ENCODE measurements around the gene PFKM. TPM values are rescaled to one million over a fixed set of nuclear protein-coding genes. Genes with fewer than 3 reads are reported as not detected.
"Not testable (repeated sequence)": the region's sequence is repeated elsewhere in the genome, so short reads cannot be mapped to it uniquely, and the experiment has no call there.

The PFKM gene
- total RNA-seq, 3 donors from 2014 or later, result 19.0 to 40.0 (median 31.8) TPM

DNA sequence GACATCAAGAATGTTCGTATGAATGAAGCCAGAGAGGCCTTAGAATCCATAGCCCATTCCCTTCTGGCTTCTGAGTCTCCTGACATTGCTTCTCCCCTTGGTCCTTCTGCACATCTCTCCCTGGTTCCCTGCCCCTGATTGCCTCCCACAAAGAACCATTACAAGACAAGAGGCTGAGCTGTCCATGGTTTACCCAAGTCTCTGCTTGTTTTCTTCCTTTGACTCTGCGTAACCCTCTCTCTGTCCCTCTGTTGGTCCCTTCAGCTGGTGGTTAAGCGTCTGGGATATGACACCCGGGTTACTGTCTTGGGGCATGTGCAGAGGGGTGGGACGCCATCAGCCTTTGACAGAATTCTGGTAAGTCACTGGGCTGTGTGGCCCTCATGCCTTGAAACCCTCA lies 15.9 kb downstream of the PFKM start:
- no peaks in the 10 kb centered on the region for H3K27me3 ChIP-seq
- peaks cover 11% of the 10 kb centered on the region for H3K36me3 ChIP-seq
- TF ChIP-seq CTCF (IDR thresholded peaks at IDR 0.05) (no peak), POLR2A (IDR thresholded peaks at IDR 0.05) (no peak)
- intact Hi-C loops (cut with DNase I; ENCODE audit: low total_unique reads), result no loop called here
- no peak overlapping the region for H3K4me3 ChIP-seq
- no peak overlapping the region for H3K27ac ChIP-seq
- no peaks in the 10 kb centered on the region for H3K4me1 ChIP-seq
- H3K9me3 ChIP-seq, result no peaks in the 10 kb centered on the region
- no peak for DNase-seq (ENCODE audit: low spot score in 2 of 2)

- H3K27ac ChIP-seq, result no peak overlapping the region
- TF ChIP-seq POLR2A (IDR thresholded peaks at IDR 0.05) (no peak), POLR2AphosphoS5 (IDR thresholded peaks at IDR 0.05) (no peak), CTCF (IDR thresholded peaks at IDR 0.05) (no peak)
- no peak overlapping the region for H3K4me3 ChIP-seq
- H3K9me3 ChIP-seq, result no peaks in the 10 kb centered on the region
- intact Hi-C loops (cut with DNase I; ENCODE audit: low total_unique reads), result no loop called here
- H3K27me3 ChIP-seq, result no peaks in the 10 kb centered on the region
- no peaks in the 10 kb centered on the region for H3K36me3 ChIP-seq
- DNase-seq (ENCODE audit: low spot score in 2 of 2), result no peak
- H3K4me1 ChIP-seq, result no peaks in the 10 kb centered on the region
These were observed 23.9 kb downstream of the PFKM start for GRCh38 chr12:48142818-48143674.

GRCh38 chr12:48143898-48144297 lies 24.7 kb downstream of the PFKM start:
- DNase-seq (ENCODE audit: low spot score in 2 of 2), result no peak
- intact Hi-C loops (cut with DNase I; ENCODE audit: low total_unique reads), result no loop called here
- Histone ChIP-seq H3K4me1 (no peaks in the 10 kb centered on the region), H3K4me3 (no peak overlapping the region), H3K9me3 (no peaks in the 10 kb centered on the region), H3K27ac (no peak overlapping the region), H3K27me3 (no peaks in the 10 kb centered on the region), H3K36me3 (no peaks in the 10 kb centered on the region)
- TF ChIP-seq CTCF (IDR thresholded peaks at IDR 0.05) (no peak), POLR2AphosphoS5 (IDR thresholded peaks at IDR 0.05) (no peak), POLR2A (IDR thresholded peaks at IDR 0.05) (no peak)

DNA sequence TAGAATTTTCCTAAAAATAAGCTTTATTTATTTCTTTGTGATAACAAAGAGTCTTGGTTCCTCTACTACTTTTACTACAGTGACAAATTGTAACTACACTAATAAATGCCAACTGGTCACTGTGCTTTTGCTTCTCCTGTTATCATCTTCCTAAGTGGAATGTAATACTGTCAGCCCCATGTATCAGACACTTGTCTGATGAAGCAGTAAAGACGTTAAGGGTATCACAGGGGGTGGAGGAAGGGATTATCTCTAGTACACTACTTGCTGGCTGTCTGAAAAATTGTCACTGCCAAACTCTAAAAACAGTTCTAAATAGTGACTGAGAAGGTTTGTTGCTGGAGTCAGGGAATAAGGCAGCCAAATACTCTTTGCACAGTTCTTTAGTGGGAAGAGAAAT lies 26.8 kb downstream of the PFKM start:
- Histone ChIP-seq H3K36me3 (no peaks in the 10 kb centered on the region), H3K9me3 (no peaks in the 10 kb centered on the region), H3K4me1 (no peaks in the 10 kb centered on the region), H3K27me3 (no peaks in the 10 kb centered on the region), H3K27ac (no peak overlapping the region), H3K4me3 (no peak overlapping the region)
- intact Hi-C loops (cut with DNase I; ENCODE audit: low total_unique reads), result no loop called here
- TF ChIP-seq POLR2AphosphoS5 (IDR thresholded peaks at IDR 0.05), result no peak
- TF ChIP-seq POLR2A (IDR thresholded peaks at IDR 0.05), result no peak
- TF ChIP-seq CTCF (IDR thresholded peaks at IDR 0.05), result no peak
- DNase-seq (ENCODE audit: low spot score in 2 of 2), result no peak

DNA sequence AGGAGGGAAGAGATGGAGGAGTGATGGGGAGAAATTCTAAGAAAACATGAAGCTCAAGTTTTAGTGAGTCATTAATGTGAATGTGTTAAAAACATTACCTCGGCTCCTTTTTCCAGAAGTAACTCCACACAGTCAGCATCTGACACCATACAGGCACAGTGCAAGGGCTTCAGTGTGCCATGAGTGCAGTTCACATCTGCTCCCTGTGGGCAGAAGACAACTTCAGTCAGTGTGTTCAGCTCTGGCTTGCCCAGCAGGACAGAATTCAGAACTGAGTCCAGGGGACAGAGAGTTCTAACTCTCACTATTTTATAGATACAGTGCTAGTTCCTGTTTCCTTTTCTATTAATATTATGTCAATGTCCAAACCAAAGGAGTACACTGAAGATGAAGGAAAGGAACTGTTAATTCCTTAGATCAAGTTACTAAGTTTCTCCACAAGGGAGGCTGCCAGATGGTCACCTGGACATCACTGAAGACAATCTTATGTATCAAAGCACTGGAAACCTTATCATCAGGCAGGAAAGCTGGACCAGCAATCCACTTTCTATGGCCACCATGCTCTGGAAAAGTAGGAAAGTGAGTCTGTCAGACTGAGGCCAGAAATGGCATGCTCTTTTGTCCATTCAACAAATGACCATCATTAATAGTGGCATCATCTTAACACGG lies 32.1 kb downstream of the PFKM start:
- Histone ChIP-seq H3K4me1 (no peaks in the 10 kb centered on the region), H3K27ac (no peak overlapping the region), H3K36me3 (no peaks in the 10 kb centered on the region), H3K9me3 (no peaks in the 10 kb centered on the region), H3K4me3 (no peak overlapping the region), H3K27me3 (no peaks in the 10 kb centered on the region)
- TF ChIP-seq CTCF (IDR thresholded peaks at IDR 0.05) (no peak), POLR2A (IDR thresholded peaks at IDR 0.05) (no peak), POLR2AphosphoS5 (IDR thresholded peaks at IDR 0.05) (no peak)
- DNase-seq (ENCODE audit: low spot score in 2 of 2), result no peak
- intact Hi-C loops (cut with DNase I; ENCODE audit: low total_unique reads), result no loop called here

GRCh38 chr12:48155786-48156185 lies 36.6 kb downstream of the PFKM start:
- H3K9me3 ChIP-seq; H3K4me1 ChIP-seq; H3K36me3 ChIP-seq; intact Hi-C loops (cut with DNase I; ENCODE audit: low total_unique reads); H3K4me3 ChIP-seq; DNase-seq (ENCODE audit: low spot score in 2 of 2); H3K27me3 ChIP-seq; H3K27ac ChIP-seq: not testable (repeated sequence)
